Right renal pelvis (tissue), 4 donors: ENCODE measurements around the gene FAM181A. TPM values are rescaled to one million over a fixed set of nuclear protein-coding genes. Genes with fewer than 3 reads are reported as not detected.

Experiments used
- DNase-seq, 4 donors: peaks; one replicate each; pipeline ENCODE4 v3.0.0-alpha.2; 2013; ENCODE audit warnings: low read depth in 4 of 4, low spot score in 3 of 4, missing footprints in 1 of 4
- polyA plus RNA-seq, 4 donors: library from polyadenylated mRNA; unstranded; fragments of 120-200 nt; gene quantifications; one replicate each; pipeline ENCODE4 v1.2.1, GENCODE V29; 2013; ENCODE audit not compliant: insufficient read length in 4 of 4

FAM181A gene
- polyA plus RNA-seq, 4 donors = not detected

GRCh38 chr14:93960108-93960475 is 32.9 kb downstream of the FAM181A start:
- DNase-seq = no peak

- no peak for DNase-seq
Measured at GRCh38 chr14:93960774-93961438, 33.8 kb downstream of the FAM181A start.

GRCh38 chr14:93961620-93962019 is 34.5 kb downstream of the FAM181A start:
- no peak for DNase-seq

GRCh38 chr14:93962701-93963601 is 35.8 kb downstream of the FAM181A start:
- DNase-seq = no peak

GRCh38 chr14:93963692-93964091 is 36.5 kb downstream of the FAM181A start:
- no peak for DNase-seq

- DNase-seq = no peak
Measured at GRCh38 chr14:93964281-93964680, 37.1 kb downstream of the FAM181A start.

GRCh38 chr14:93964820-93965286 is 37.7 kb downstream of the FAM181A start:
- no peak for DNase-seq

- DNase-seq = no peak
Measured at GRCh38 chr14:93965287-93965821, 38.2 kb downstream of the FAM181A start.

- DNase-seq = no peak
Measured at GRCh38 chr14:93965946-93966474, 38.9 kb downstream of the FAM181A start.

GRCh38 chr14:93967637-93968250 is 40.6 kb downstream of the FAM181A start:
- DNase-seq = no peak

GRCh38 chr14:93969082-93969828 is 42.1 kb downstream of the FAM181A start:
- DNase-seq = no peak

GRCh38 chr14:93970585-93970964 is 43.4 kb downstream of the FAM181A start:
- DNase-seq = no peak

GRCh38 chr14:93970965-93971634 is 44.0 kb downstream of the FAM181A start:
- no peak for DNase-seq

GRCh38 chr14:93971635-93972027 is 44.5 kb downstream of the FAM181A start:
- DNase-seq = no peak

GRCh38 chr14:93972618-93973205 is 45.6 kb downstream of the FAM181A start:
- no peak for DNase-seq

- no peak for DNase-seq
Measured at GRCh38 chr14:93973607-93974006, 46.5 kb downstream of the FAM181A start.

GRCh38 chr14:93974299-93974698 is 47.2 kb downstream of the FAM181A start:
- DNase-seq = no peak

GRCh38 chr14:93974833-93975232 is 47.7 kb downstream of the FAM181A start:
- no peak for DNase-seq

GRCh38 chr14:93975791-93976476 is 48.8 kb downstream of the FAM181A start:
- DNase-seq = no peak
